ENCODE data around the gene SMC5. TPM values are rescaled to one million over a fixed set of nuclear protein-coding genes. Genes with fewer than 3 reads are reported as not detected.

SMC5 gene
- total RNA-seq, 1 experiment from 2014 or later = 11.1 TPM

DNA sequence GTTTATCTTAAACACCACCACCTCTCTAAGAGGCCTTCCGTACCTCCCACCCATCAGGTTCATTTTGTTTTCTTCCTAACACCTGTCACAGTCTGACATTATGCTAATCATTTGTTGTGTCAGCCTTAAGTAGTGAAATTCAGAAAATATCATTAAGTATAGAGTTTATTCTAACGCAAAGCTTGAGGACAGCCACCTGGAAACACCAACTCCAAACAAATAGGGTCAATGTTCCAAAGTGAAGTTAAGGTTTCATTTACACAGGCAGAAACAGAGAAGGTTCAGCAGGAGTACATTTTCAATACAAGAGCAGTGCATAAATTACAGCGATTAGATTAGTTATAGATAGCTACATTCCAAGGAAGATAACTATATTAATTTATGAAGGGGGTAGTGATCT is 1.3 kb upstream of the SMC5 start:
- DNase-seq = no peak
- H3K4me3 ChIP-seq (ENCODE audit: insufficient read depth, low read depth, low read length) = no peak overlapping the region
- no peaks in the 10 kb centered on the region; the same call in 1 of the 2 replicates for H3K36me3 ChIP-seq (replicated peaks; ENCODE audit: control insufficient read depth, insufficient read depth, low read length)
- H3K27me3 ChIP-seq (ENCODE audit: control insufficient read depth, insufficient read depth, low read length) = no peaks in the 10 kb centered on the region

DNA sequence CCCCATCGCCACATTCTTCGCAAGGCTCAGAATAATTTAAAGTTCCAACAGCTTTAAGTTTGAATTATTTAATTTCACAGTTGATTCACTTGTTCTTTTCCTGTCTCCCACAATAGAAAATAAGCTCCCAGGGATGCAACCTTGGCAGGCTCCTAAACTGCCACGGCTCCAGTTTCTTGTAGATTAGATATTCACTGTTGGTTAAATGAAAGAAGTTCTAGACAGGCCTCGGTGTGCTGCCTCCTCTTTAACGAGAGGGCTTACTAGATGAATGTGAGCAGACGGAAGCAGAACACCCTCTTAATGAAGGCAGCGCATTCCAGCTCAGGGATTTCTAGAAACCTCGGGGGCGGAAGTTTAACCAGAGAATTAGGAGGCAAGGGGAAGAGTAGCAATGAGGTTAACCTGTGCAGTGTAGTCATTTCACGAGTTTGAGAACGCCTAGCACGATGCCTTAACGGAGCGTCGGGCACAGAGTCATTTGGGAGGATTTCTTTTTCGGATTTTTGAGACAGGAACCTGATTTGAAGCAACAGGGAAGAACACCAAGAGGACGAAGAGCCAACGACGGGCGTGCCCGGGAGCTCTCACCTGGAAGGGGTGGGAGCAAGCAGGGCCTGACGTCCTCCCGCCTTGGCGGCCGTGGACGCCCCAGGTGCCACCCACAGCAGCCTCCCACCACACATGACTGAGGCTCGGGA is 637 bp upstream of the SMC5 start:
- H3K4me3 ChIP-seq (ENCODE audit: insufficient read depth, low read depth, low read length) = peak overlapping the region; percentile 95
- DNase-seq = no peak
- H3K36me3 ChIP-seq (replicated peaks; ENCODE audit: control insufficient read depth, insufficient read depth, low read length) = no peaks in the 10 kb centered on the region; the same call in 1 of the 2 replicates
- no peaks in the 10 kb centered on the region for H3K27me3 ChIP-seq (ENCODE audit: control insufficient read depth, insufficient read depth, low read length)

DNA sequence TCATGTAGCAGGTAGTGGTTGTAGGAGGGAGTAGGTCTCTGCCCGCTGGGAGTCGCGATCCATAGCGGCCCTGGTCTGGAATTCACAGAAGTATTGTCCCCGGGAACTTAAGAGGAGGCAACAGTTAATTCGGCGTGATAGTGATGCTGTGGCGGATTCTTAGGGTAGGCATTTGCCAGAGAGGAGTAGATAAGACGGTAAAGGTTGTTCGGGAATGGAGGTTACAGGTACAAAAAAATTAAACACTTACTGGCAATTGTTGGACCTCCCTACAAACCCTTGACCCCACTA is 679 bp downstream of the SMC5 start:
- peak; percentile 61 for DNase-seq
- Histone ChIP-seq H3K4me3 (ENCODE audit: insufficient read depth, low read depth, low read length) (peak overlapping the region; percentile 95), H3K27me3 (ENCODE audit: control insufficient read depth, insufficient read depth, low read length) (no peaks in the 10 kb centered on the region), H3K36me3 (replicated peaks; ENCODE audit: control insufficient read depth, insufficient read depth, low read length) (peaks cover under 1% of the 10 kb centered on the region)

DNA sequence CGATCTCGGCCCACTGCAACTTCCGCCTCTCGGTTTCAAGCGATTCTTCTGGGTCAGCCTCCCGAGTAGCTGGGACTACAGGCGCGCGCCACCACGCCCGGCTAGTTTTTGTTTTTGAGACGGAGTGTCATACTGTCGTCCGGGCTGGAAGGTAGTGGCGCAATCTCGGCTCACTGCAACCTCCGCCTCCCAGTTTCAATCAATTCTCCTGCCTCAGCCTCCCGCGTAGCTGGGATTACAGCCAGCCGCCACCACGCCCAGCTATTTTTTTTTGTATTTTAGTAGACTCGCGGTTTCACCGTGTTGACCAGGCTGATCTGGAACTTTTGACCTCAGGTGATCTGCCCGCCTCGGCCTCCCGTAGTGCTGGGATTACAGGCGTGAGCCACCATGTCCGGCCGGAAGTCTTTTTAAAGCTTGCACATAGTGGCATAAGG is 1.2 kb downstream of the SMC5 start:
- no peak for DNase-seq
- peak overlapping the region; percentile 95 for H3K4me3 ChIP-seq (ENCODE audit: insufficient read depth, low read depth, low read length)
- H3K27me3 ChIP-seq (ENCODE audit: control insufficient read depth, insufficient read depth, low read length) = no peaks in the 10 kb centered on the region
- peaks cover 3% of the 10 kb centered on the region for H3K36me3 ChIP-seq (replicated peaks; ENCODE audit: control insufficient read depth, insufficient read depth, low read length)

DNA sequence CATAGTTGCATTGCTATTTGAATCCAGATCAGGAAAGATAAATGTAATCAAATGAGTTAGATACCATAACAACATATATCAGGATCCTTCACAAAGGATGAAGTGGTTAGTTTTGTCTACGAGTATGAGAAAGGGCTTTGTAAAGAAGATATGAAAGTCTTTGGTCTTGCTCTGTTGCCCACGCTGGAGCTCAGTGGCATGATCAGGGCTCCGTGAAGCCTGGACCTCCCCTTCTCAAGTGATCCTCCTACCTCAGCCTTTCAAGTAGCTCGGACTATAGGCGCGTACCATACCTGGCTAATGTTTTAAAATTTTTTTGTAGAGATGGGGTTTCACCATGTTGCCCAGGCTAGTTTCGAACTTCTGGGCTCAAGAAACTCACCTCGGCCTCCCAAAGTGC is 1.8 kb downstream of the SMC5 start:
- Histone ChIP-seq H3K4me3 (ENCODE audit: insufficient read depth, low read depth, low read length) (peak overlapping the region; percentile 1; the same call in 1 of the 2 replicates), H3K27me3 (ENCODE audit: control insufficient read depth, insufficient read depth, low read length) (no peaks in the 10 kb centered on the region), H3K36me3 (replicated peaks; ENCODE audit: control insufficient read depth, insufficient read depth, low read length) (peaks cover 3% of the 10 kb centered on the region)
- DNase-seq = no peak

DNA sequence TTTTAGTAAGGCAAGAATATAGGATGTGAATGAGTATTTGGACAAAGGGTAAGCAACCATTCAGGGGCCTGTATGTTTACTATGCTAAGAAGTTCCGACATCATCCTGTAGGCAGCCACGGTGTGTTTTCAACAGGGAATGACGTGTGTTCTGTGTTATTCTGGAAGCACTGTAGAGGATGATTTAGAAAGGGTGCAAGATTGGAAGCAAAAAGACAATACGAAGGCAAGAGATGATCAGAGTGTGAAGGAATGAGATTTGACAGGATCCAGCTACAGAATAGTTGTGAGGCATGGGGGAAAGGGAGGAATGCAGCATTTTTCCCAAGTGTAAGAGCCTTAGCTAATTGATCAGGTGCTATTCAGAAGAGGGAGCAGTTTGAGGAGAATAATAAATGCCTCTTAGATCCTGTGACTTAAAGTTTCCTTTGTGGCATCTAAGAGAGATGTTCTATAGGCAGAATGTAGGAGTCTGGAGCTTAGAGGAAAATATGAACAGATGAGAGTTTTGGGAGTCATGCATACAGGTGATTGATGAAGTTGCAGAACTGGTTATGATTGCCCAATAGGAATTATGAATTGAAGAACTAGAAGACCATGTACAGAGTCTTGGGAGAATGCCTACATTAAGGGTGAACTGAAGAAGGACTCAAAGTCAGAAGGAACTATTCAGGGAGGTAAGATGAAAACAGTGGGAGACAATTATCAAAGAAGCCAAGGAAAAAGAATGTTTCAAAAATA is 2.5 kb downstream of the SMC5 start:
- peaks cover 3% of the 10 kb centered on the region for H3K36me3 ChIP-seq (replicated peaks; ENCODE audit: control insufficient read depth, insufficient read depth, low read length)

DNA sequence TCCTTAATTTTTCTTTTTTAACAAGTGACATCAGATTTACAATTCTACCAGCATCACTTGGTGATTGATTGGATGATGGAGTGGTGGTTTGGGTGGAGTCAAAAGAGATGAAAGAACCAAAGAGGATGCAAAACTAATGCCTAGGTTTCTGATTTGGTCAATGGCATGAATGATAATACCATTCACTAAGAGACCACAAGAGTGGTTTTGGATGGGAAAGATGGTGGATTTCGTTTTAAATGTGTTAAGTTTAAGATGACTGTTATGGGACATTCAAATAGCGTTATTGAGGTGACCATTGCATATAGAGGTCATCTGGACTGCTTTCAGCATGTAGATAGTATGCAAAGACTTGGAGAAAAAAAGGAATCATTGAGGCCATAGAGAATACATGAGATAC is 3.6 kb downstream of the SMC5 start:
- Histone ChIP-seq H3K4me3 (ENCODE audit: insufficient read depth, low read depth, low read length) (no peak overlapping the region), H3K27me3 (ENCODE audit: control insufficient read depth, insufficient read depth, low read length) (no peaks in the 10 kb centered on the region), H3K36me3 (replicated peaks; ENCODE audit: control insufficient read depth, insufficient read depth, low read length) (peaks cover 3% of the 10 kb centered on the region)
- no peak for DNase-seq

More for the DNA sequence above, 2.5 kb downstream of the SMC5 start:
- DNase-seq = no peak
- Histone ChIP-seq H3K4me3 (ENCODE audit: insufficient read depth, low read depth, low read length) (no peak overlapping the region), H3K27me3 (ENCODE audit: control insufficient read depth, insufficient read depth, low read length) (no peaks in the 10 kb centered on the region)

DNA sequence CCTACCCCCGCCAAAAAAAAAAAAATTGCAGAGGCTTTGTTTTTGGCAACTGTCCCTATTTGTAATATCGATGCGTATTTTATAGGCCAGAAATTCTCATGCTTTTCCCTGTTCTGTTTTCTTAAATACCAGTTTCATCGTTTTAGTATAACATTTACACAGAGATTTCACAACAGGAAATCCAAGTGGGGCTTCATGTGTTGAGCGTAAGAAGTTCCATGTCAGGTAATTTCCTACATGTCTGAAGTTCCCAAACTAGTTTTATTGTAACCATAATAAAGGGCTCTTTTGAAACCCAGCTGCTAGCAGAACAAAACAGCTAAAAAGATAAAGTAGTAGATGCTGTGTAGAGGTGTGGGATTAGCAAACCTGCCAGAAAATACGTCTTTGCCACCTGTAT is 4.2 kb downstream of the SMC5 start:
- no peak for DNase-seq
- H3K4me3 ChIP-seq (ENCODE audit: insufficient read depth, low read depth, low read length) = no peak overlapping the region
- H3K27me3 ChIP-seq (ENCODE audit: control insufficient read depth, insufficient read depth, low read length) = no peaks in the 10 kb centered on the region
- H3K36me3 ChIP-seq (replicated peaks; ENCODE audit: control insufficient read depth, insufficient read depth, low read length) = peaks cover 3% of the 10 kb centered on the region

DNA sequence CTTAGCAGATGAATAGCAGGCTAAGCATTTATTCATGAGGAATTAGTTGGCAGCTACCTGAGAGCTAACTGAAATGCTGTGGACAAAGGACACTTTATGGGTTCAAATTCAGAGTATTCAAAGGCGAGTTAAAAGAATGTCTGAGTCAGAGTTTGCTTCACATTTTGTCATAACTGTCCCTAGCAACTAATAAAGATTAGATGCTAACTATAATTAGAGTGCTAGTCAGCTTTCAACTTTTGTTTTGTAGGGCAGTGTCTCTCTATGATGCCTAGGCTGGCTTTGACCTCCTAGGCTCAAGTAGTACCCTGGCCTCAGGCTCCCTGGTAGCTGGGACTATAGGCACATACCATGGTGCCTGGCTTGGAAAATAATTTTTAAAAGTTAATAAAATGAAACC is 4.6 kb downstream of the SMC5 start:
- DNase-seq = no peak
- H3K27me3 ChIP-seq (ENCODE audit: control insufficient read depth, insufficient read depth, low read length) = no peaks in the 10 kb centered on the region
- no peak overlapping the region for H3K4me3 ChIP-seq (ENCODE audit: insufficient read depth, low read depth, low read length)
- H3K36me3 ChIP-seq (replicated peaks; ENCODE audit: control insufficient read depth, insufficient read depth, low read length) = peaks cover 3% of the 10 kb centered on the region

DNA sequence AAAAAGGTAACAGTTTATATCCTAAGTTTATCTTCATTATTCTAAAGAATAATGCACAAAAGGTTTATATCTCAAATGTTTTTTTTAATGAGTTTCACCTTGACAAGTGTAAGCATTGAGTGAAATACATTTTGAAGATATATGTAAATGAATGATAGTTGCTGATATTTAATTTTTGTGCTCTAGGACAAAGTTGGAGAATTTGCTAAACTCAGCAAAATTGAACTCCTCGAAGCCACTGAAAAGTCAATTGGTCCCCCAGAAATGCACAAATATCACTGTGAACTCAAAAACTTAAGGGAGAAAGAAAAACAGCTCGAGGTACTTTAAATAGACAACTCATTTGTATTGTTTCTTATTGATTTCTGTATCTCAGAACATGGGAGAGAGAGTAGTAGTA is 19.5 kb downstream of the SMC5 start:
- 0 out of 2 replicates have a peak, but pooled peaks cover 1% of the 10 kb centered on the region for H3K36me3 ChIP-seq (replicated peaks; ENCODE audit: control insufficient read depth, insufficient read depth, low read length)
- H3K4me3 ChIP-seq (ENCODE audit: insufficient read depth, low read depth, low read length) = no peak overlapping the region
- H3K27me3 ChIP-seq (ENCODE audit: control insufficient read depth, insufficient read depth, low read length) = no peaks in the 10 kb centered on the region
- DNase-seq = no peak

DNA sequence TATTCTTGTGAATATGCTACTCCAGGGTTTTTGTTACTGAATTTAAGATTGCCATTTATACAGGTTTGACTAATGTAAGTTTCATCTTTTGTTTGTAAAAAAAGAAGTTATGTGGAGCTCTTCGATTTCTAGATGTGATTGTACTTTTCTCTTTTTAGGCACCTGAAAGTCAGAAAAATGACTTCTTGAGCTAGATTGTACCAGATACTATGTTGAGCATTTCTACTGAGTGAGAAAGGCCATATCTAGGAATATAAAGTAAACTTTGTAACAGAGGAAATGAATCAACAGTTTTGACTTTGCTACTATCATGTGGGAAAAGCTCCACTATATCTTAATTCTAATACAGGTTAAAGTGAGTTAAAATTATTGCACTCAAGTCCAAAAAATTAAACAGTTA is 25.1 kb downstream of the SMC5 start:
- H3K27me3 ChIP-seq (ENCODE audit: control insufficient read depth, insufficient read depth, low read length) = no peaks in the 10 kb centered on the region
- DNase-seq = no peak
- H3K4me3 ChIP-seq (ENCODE audit: insufficient read depth, low read depth, low read length) = no peak overlapping the region

DNA sequence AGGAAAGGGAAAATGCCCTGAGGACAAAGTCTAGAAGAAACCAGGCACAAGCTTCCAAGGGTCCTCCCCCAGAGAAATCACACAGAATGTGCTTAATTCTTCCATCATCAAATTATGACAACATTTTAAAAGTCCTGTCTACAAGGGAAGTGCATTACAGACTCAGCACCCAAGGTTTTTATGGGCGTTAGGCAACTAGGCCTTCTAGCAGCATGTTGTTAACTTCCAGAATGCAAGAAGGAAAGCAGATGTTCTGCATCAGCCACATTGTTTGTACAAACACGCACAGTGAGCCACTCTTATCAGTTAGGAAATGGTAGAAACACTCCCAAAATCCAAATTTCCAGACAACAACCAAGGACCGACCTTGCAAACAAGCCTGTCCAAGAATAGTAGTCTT is 26.5 kb downstream of the SMC5 start:
- H3K27me3 ChIP-seq (ENCODE audit: control insufficient read depth, insufficient read depth, low read length) = no peaks in the 10 kb centered on the region
- H3K4me3 ChIP-seq (ENCODE audit: insufficient read depth, low read depth, low read length) = no peak overlapping the region
- no peak for DNase-seq
- H3K36me3 ChIP-seq (replicated peaks; ENCODE audit: control insufficient read depth, insufficient read depth, low read length) = 0 out of 2 replicates have a peak, but pooled peaks cover 1% of the 10 kb centered on the region

More for the DNA sequence above, 25.1 kb downstream of the SMC5 start:
- 0 out of 2 replicates have a peak, but pooled peaks cover 1% of the 10 kb centered on the region for H3K36me3 ChIP-seq (replicated peaks; ENCODE audit: control insufficient read depth, insufficient read depth, low read length)

DNA sequence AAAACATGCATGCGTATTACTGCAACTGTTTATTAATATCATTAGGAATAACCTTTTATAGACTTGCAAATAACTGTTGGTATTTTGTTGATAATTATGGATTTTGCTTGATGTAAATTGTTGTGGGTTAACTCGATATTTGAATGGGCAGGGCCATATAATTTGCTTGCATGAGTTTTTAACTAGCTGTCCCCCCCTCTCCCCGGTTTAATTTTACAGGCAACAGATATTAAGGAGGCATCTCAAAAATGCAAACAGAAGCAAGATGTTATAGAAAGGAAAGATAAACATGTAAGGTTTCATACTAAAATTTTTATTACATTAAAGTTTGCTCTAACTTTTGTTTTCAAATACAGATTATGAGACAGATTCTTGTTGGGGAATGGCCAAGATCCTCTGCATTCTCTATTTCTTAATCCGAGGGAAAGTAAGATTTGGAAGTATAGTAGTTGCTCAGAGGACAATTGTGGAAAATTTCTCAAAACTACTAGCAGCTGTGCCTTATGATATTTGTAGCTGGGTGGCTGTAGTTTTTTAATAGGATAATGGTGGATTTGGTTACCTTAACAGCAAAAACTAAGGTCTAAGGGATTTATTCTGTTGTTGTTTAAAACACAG is 27.3 kb downstream of the SMC5 start:
- no peaks in the 10 kb centered on the region; the same call in 1 of the 2 replicates for H3K36me3 ChIP-seq (replicated peaks; ENCODE audit: control insufficient read depth, insufficient read depth, low read length)

DNA sequence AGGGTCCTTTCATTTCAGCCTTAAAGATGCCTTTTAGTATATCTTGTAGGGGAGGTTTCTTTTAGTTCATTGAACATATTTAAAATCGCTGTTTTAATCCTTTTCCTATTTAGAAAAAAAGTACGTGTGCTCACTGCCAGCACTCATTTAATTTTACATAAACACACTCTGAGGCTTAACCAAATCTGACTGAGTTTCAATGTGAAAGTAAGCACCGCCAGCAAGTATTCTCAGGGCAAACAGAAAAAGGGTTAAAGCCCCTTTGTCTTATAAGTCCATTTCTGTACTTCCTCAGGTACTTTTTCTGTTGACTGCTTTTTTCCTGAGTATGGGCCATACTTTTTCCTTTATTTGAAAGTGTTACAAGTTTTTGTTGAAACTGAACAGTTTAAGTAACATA is 31.8 kb downstream of the SMC5 start:
- Histone ChIP-seq H3K4me3 (ENCODE audit: insufficient read depth, low read depth, low read length) (no peak overlapping the region), H3K36me3 (replicated peaks; ENCODE audit: control insufficient read depth, insufficient read depth, low read length) (no peaks in the 10 kb centered on the region; the same call in 1 of the 2 replicates), H3K27me3 (ENCODE audit: control insufficient read depth, insufficient read depth, low read length) (no peaks in the 10 kb centered on the region)
- DNase-seq = no peak

More for the DNA sequence above, 27.3 kb downstream of the SMC5 start:
- Histone ChIP-seq H3K4me3 (ENCODE audit: insufficient read depth, low read depth, low read length) (no peak overlapping the region), H3K27me3 (ENCODE audit: control insufficient read depth, insufficient read depth, low read length) (no peaks in the 10 kb centered on the region)
- no peak for DNase-seq

DNA sequence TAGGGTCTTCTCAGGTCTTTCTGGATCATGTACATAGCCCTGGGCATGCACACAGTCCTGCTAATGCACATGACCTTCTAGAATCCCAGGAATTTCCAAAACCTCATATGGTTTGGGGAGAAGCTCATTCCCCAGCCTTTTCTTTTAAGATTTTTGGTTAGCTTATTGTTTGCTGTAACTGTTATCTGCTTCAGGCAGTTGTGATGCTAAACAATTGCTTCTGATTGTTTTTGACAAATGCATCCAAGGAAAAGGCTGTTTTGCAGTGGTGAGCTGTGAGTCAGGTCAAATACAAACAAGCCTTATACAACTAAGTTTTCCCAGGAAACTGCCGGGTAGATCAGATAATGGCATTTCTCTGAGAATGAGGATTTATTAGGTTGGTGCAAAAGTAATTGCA is 32.7 kb downstream of the SMC5 start:
- no peak overlapping the region for H3K4me3 ChIP-seq (ENCODE audit: insufficient read depth, low read depth, low read length)
- no peak for DNase-seq
- H3K36me3 ChIP-seq (replicated peaks; ENCODE audit: control insufficient read depth, insufficient read depth, low read length) = no peaks in the 10 kb centered on the region; the same call in 1 of the 2 replicates
- H3K27me3 ChIP-seq (ENCODE audit: control insufficient read depth, insufficient read depth, low read length) = no peaks in the 10 kb centered on the region

Measured in H7 (cell line).